K562 (cell line): ENCODE results near the gene COL1A2. TPM values are rescaled to one million over a fixed set of nuclear protein-coding genes. Genes with fewer than 3 reads are reported as not detected.

Source experiments
- ATAC-seq: fragments of 200-7000 bp; cut with Tn5 transposase; 3 replicates; pipeline ENCODE4 v1.9.1; 2020; ENCODE audit warnings: moderate library complexity
- BruUV-seq: library from RNA; stranded (reverse); fragments of 400-500 nt; replicated peaks from 2 replicates; lab custom pipeline; 2021; lab: Mats Ljungman, UMichigan
- CTCF ChIA-PET: fragments of 300-600 bp; formaldehyde crosslinking; extraction: SDS; loops from one replicate; lab custom pipeline; 2021; ENCODE audit warnings: low intra/inter-chr PET ratio; lab: Yijun Ruan, JAX
- POLR2A ChIA-PET: fragments of 300-600, 350-650 bp; sonication (Branson Sonifier 250); formaldehyde crosslinking; extraction: SDS; loops from one replicate; lab custom pipeline; 2021; ENCODE audit warnings: antibody characterized with exemption, inconsistent platforms; lab: Yijun Ruan, JAX
- DNase-seq, 4 experiments: peaks; one replicate each; pipeline versions ENCODE4 v3.0.0 to v3.0.0-alpha.2; 2011 to 2018; ENCODE audit warnings: low spot score in 3 of 4, mixed read lengths in 3 of 4; ENCODE audit errors: extremely low read depth in 1 of 4
- FAIRE-seq: peaks from 2 replicates; lab custom pipeline; 2011; peaks lifted over from hg19 to GRCh38; lab: Jason Lieb, UNC
- H2AFZ ChIP-seq: 2 replicates; pipeline ENCODE4 v1.6.0; 2011; ENCODE audit warnings: low read depth, low read length, control low read depth, inconsistent platforms
- H3K27ac ChIP-seq: fragments of 200-600 bp; 3 replicates; pipeline ENCODE4 v1.8.0; 2011; ENCODE audit warnings: low read depth, mild to moderate bottlenecking, control low read depth, inconsistent platforms, low read length, moderate library complexity, mixed read lengths; ENCODE audit errors: extremely low read depth
- H3K27me3 ChIP-seq, 2 experiments: fragments of 300-600 bp in 1 of 2; 2 replicates in 1 of 2; 3 replicates in 1 of 2; pipeline versions ENCODE4 v1.6.0 to v1.8.0; 2011; ENCODE audit warnings: inconsistent platforms in 2 of 2, low read length in 2 of 2, mild to moderate bottlenecking in 1 of 2, mixed read lengths in 1 of 2, moderate library complexity in 1 of 2; ENCODE audit not compliant: control insufficient read depth in 2 of 2, insufficient read depth in 2 of 2
- H3K36me3 ChIP-seq: fragments of 300-600 bp; 3 replicates; pipeline ENCODE4 v1.8.0; 2011; ENCODE audit warnings: mild to moderate bottlenecking, low read length, inconsistent platforms; ENCODE audit not compliant: control insufficient read depth, insufficient read depth
- H3K4me1 ChIP-seq, 2 experiments: fragments of 200-600 bp in 1 of 2; replicated peaks in 1 of 2; 2 replicates in 1 of 2; 3 replicates in 1 of 2; pipeline versions ENCODE4 v1.5.1 to v1.8.0; 2011; ENCODE audit warnings: inconsistent platforms in 2 of 2, low read length in 2 of 2, mild to moderate bottlenecking in 1 of 2, mixed read lengths in 1 of 2, moderate library complexity in 1 of 2; ENCODE audit not compliant: control insufficient read depth in 2 of 2, insufficient read depth in 2 of 2
- H3K4me2 ChIP-seq: 2 replicates; pipeline ENCODE4 v1.6.1; 2011; ENCODE audit warnings: low read length, control low read depth, inconsistent platforms, mixed read lengths; ENCODE audit not compliant: insufficient read depth
- H3K4me3 ChIP-seq: fragments of 200-600 bp; sonication (generic), shearing (Covaris generic); 2 replicates; pipeline ENCODE4 v1.5.1; 2016; ENCODE audit warnings: control low read depth, inconsistent platforms
- H3K79me2 ChIP-seq: fragments of 200-600 bp; 3 replicates; pipeline ENCODE4 v1.8.0; 2011; ENCODE audit warnings: low read length, inconsistent platforms; ENCODE audit not compliant: control insufficient read depth, insufficient read depth
- H3K9ac ChIP-seq, 2 experiments: 2 replicates each; pipeline versions ENCODE4 v1.6.0 to v1.6.1; 2011; ENCODE audit warnings: low read depth in 2 of 2, low read length in 2 of 2, control low read depth in 1 of 2, inconsistent platforms in 1 of 2, mild to moderate bottlenecking in 1 of 2, mixed read lengths in 1 of 2; ENCODE audit not compliant: insufficient read depth in 1 of 2
- H3K9me1 ChIP-seq: one replicate; pipeline ENCODE4 v1.6.0; 2011; ENCODE audit warnings: inconsistent platforms, mild to moderate bottlenecking, low read length, moderate library complexity; ENCODE audit not compliant: control insufficient read depth, insufficient read depth
- H3K9me3 ChIP-seq: replicated peaks from 2 replicates; pipeline ENCODE4 v1.5.1; 2011; ENCODE audit warnings: low read depth, low read length, inconsistent platforms; ENCODE audit not compliant: control insufficient read depth, insufficient read depth
- H4K20me1 ChIP-seq: replicated peaks from 2 replicates; pipeline ENCODE4 v1.6.1; 2011; ENCODE audit warnings: low read length, inconsistent platforms, mixed read lengths; ENCODE audit not compliant: control insufficient read depth, insufficient read depth
- C11orf30 ChIP-seq: fragments of 450-650 bp; IDR thresholded peaks from 2 replicates; pipeline ENCODE4 v1.6.1; 2016; ENCODE audit warnings: low read depth, mild to moderate bottlenecking
- EHMT2 ChIP-seq: fragments of 450-650 bp; IDR thresholded peaks from 2 replicates; pipeline ENCODE4 v1.6.1; 2018; ENCODE audit warnings: antibody characterized with exemption
- ELF1 ChIP-seq: fragments of 200-800 bp; sonication (Bioruptor generic); IDR thresholded peaks from 2 replicates; pipeline ENCODE4 v1.6.1; 2016; ENCODE audit warnings: missing genetic modification characterization, missing compliant biosample characterization
- ETS1 ChIP-seq: conservative IDR thresholded peaks from 2 replicates; pipeline ENCODE4 v1.6.1; 2011; ENCODE audit warnings: low read depth, mild to moderate bottlenecking, low read length; ENCODE audit not compliant: control insufficient read depth
- FOXK2 ChIP-seq, 2 experiments: fragments of 450-650 bp; IDR thresholded peaks in 1 of 2; conservative IDR thresholded peaks in 1 of 2; 2 replicates each; pipeline ENCODE4 v1.6.1; 2016; ENCODE audit warnings: low read depth in 2 of 2, mild to moderate bottlenecking in 1 of 2
- MAX ChIP-seq: sonication (generic); formaldehyde crosslinking; IDR thresholded peaks from 2 replicates; pipeline ENCODE4 v1.9.0; 2022; ENCODE audit warnings: mild to moderate bottlenecking, missing genetic modification reagents
- MCM5 ChIP-seq: fragments of 450-650 bp; IDR thresholded peaks from 2 replicates; pipeline ENCODE4 v1.6.1; 2016; ENCODE audit warnings: low read depth
- SRSF9 ChIP-seq: fragments of 200-400 bp; formaldehyde crosslinking; IDR thresholded peaks from 2 replicates; pipeline ENCODE4 v1.6.1; 2017; ENCODE audit warnings: low read depth, low read length, borderline replicate concordance
- STAT5B ChIP-seq: fragments of 250-450 bp; sonication (Bioruptor Pico); IDR thresholded peaks from 2 replicates; pipeline ENCODE4 v1.8.0; 2021; ENCODE audit warnings: mild to moderate bottlenecking, inconsistent platforms
- ZC3H11A ChIP-seq: IDR thresholded peaks from 2 replicates; pipeline ENCODE4 v1.6.1; 2012; ENCODE audit warnings: low read depth, low read length, improper control_type of control experiment
- ZNF253 ChIP-seq: fragments of 250-450 bp; sonication (Bioruptor Pico); conservative IDR thresholded peaks from 2 replicates; pipeline ENCODE4 v1.6.1; 2021; ENCODE audit warnings: mild to moderate bottlenecking
- WGBS: fragments of 100-300 bp; shearing (Covaris generic); methylation state at CpG from one replicate; pipeline ENCODE4 v1.1.6; 2016; ENCODE audit warnings: low coverage, mixed read lengths; ENCODE audit not compliant: insufficient coverage; ENCODE audit errors: missing lambda C conversion rate; 5-methylcytosine and 5-hydroxymethylcytosine counted together
- in situ Hi-C: fragments of 300-500 bp; cut with MboI; formaldehyde crosslinking; loops from 4 replicates; pipeline ENCODE4 v1.15.0; 2018; ENCODE audit warnings: inconsistent platforms, mixed read lengths
- intact Hi-C: fragments of 100-400 bp; cut with micrococcal nuclease; formaldehyde crosslinking; loops from 2 replicates; pipeline ENCODE4 v1.14.2; 2022
- polyA plus RNA-seq, 8 experiments: library from polyadenylated mRNA; depleted of rRNA in 4 of 8; stranded (reverse) in 5 of 8; unstranded in 3 of 8; fragments of >200 nt; fragmentation: Nextera tagmentation in 2 of 8; fragmentation: Illumina TruSeq in 1 of 8; extraction: Ambion mirVana in 2 of 8; extraction: Trizol in 1 of 8; gene quantifications; 2 replicates each; pipeline versions ENCODE4 v1.2.1 to v1.2.3, GENCODE V29; 2011 to 2014; ENCODE audit warnings: inconsistent platforms in 1 of 8, missing spikeins in 1 of 8
- total RNA-seq, 7 experiments: library from RNA; depleted of rRNA in 6 of 7; stranded (reverse); fragments of >200 nt in 6 of 7; fragmentation: Illumina TruSeq in 2 of 7; extraction: Trizol in 2 of 7; gene quantifications; 2 replicates each; pipeline versions ENCODE4 v1.2.1 to v1.2.3, GENCODE V29; 2011 to 2021; ENCODE audit warnings: low replicate concordance in 1 of 7

The COL1A2 gene
- total and polyA plus RNA-seq, 9 of the 15 experiments (the other 6 are each of a cell fraction or from before 2014, with no cell fraction given), result 0.94 to 11.6 (median 1.7) TPM

GRCh38 chr7:94397722-94398121 is 3.0 kb downstream of the COL1A2 start:
- no peaks in the 10 kb centered on the region for H3K79me2 ChIP-seq
- BruUV-seq, result no TSS peak
- H3K27ac ChIP-seq, result no peak overlapping the region
- peaks cover 5 to 7% of the 10 kb centered on the region in 2 experiments; a peak in 4 of 5 replicates for H3K4me1 ChIP-seq
- no peaks in the 10 kb centered on the region for H3K36me3 ChIP-seq
- no peak overlapping the region for H3K4me2 ChIP-seq
- no peak for FAIRE-seq
- DNase-seq, result no peak
- no peaks in the 10 kb centered on the region for H3K9me1 ChIP-seq
- no peaks in the 10 kb centered on the region for H4K20me1 ChIP-seq
- H3K27me3 ChIP-seq, result peaks cover 0 to 10% of the 10 kb centered on the region in 2 experiments; a peak in 1 of 5 replicates
- H3K9me3 ChIP-seq, result no peaks in the 10 kb centered on the region
- 5% methylated on average over 1 of the region's 1 CpG for WGBS
- no peak overlapping the region for H3K4me3 ChIP-seq
- no peak overlapping the region for H2AFZ ChIP-seq
- intact Hi-C loops (loop anchor here (5.0 to 10.0 kb wide), 4 partner anchors 60 to 1150 kb away; no protein-coding TSS in a partner anchor), in situ Hi-C loops (loop anchor here (10.0 kb wide), 1 partner anchor 693 kb away; no protein-coding TSS in a partner anchor)
- ATAC-seq, result no peak
- POLR2A ChIA-PET, result no interaction called here
- no peak for TF ChIP-seq EHMT2
- no peak for TF ChIP-seq MCM5
- no peak for TF ChIP-seq ZC3H11A
- no peak for TF ChIP-seq ELF1
- no peak for TF ChIP-seq MAX
- no peak for TF ChIP-seq SRSF9
- no peak for TF ChIP-seq ZNF253 (CRISPR knock-in tag)
- no peak for TF ChIP-seq STAT5B (CRISPR knock-in tag)
- no peak for TF ChIP-seq ETS1
- TF ChIP-seq FOXK2 (conservative IDR thresholded peaks at IDR 0.05 in 1 of 2, IDR thresholded peaks at IDR 0.05 in 1 of 2; ENCODE audit: low read depth in 2 of 2), result no peak
- TF ChIP-seq C11orf30, result no peak
- H3K9ac ChIP-seq, result no peak overlapping the region
- CTCF ChIA-PET, result no interaction called here
